ENCODE results near the gene REN. TPM values are rescaled to one million over a fixed set of nuclear protein-coding genes. Genes with fewer than 3 reads are reported as not detected.

The REN gene
- total and polyA plus RNA-seq, 2 of the 13 experiments (the other 11 are each of a cell fraction or from before 2014, with no cell fraction given), result not detected

DNA sequence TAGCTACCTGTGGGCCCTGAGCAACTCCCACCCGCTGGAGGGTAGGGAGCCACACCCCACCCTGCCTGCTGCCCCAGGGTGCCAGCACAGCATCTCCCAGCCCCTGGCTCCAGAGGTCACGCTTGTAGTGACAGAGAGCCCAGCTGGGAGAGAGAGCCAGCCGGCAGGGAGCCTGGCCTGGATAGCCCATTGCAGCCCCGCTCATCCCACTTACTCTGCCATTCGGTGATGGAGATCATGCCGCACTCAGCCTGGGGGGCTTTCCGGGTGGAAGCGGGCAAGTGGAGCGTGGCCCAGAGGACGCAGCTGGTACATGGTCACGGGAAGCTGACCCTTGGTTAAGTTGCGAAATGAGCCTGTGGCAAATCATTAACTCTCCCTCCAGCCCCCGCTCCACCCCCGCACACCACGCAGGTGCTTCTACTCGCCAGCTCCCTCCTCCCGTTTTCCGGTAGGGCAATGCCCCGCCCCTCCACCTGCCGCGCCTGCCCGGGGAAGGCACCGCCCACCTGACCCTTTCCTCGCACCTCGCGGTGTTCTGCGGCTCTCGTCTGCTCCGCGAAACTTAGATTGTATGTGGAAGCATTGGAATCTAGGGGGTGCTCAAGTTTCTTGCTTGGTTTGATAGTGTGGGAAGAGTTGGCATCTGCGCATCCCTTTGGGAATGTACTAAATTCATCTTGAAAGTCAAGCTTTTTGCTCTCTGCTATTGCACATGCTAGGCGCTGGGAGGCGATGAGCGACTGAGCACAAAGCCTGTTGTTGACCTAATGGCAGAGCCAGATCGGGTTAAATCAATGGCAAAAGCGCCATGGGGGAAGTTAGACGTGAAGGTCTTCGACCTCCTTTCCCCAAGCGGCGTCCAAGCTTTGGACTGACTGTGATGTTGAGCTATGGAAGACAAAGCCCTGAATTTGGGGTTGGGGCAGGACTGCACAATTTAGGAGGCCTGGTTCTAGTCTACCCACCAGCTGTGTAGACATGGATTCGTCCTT lies 47.8 kb upstream of the REN start, which contains the start of gene GOLT1A (continued):
- TF ChIP-seq, protein P1, sequence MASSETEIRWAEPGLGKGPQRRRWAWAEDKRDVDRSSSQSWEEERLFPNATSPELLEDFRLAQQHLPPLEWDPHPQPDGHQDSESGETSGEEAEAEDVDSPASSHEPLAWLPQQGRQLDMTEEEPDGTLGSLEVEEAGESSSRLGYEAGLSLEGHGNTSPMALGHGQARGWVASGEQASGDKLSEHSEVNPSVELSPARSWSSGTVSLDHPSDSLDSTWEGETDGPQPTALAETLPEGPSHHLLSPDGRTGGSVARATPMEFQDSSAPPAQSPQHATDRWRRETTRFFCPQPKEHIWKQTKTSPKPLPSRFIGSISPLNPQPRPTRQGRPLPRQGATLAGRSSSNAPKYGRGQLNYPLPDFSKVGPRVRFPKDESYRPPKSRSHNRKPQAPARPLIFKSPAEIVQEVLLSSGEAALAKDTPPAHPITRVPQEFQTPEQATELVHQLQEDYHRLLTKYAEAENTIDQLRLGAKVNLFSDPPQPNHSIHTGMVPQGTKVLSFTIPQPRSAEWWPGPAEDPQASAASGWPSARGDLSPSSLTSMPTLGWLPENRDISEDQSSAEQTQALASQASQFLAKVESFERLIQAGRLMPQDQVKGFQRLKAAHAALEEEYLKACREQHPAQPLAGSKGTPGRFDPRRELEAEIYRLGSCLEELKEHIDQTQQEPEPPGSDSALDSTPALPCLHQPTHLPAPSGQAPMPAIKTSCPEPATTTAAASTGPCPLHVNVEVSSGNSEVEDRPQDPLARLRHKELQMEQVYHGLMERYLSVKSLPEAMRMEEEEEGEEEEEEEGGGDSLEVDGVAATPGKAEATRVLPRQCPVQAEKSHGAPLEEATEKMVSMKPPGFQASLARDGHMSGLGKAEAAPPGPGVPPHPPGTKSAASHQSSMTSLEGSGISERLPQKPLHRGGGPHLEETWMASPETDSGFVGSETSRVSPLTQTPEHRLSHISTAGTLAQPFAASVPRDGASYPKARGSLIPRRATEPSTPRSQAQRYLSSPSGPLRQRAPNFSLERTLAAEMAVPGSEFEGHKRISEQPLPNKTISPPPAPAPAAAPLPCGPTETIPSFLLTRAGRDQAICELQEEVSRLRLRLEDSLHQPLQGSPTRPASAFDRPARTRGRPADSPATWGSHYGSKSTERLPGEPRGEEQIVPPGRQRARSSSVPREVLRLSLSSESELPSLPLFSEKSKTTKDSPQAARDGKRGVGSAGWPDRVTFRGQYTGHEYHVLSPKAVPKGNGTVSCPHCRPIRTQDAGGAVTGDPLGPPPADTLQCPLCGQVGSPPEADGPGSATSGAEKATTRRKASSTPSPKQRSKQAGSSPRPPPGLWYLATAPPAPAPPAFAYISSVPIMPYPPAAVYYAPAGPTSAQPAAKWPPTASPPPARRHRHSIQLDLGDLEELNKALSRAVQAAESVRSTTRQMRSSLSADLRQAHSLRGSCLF (CRISPR knock-in tag; IDR thresholded peaks at IDR 0.05; ENCODE audit: borderline replicate concordance), result no peak
- TF ChIP-seq TRIM24 (CRISPR knock-in tag; IDR thresholded peaks at IDR 0.05), result no peak
- TF ChIP-seq CEBPZ (IDR thresholded peaks at IDR 0.05; ENCODE audit: low read length), result no peak
- TF ChIP-seq EHMT2 (IDR thresholded peaks at IDR 0.05; ENCODE audit: borderline replicate concordance, low read depth, low read length), result peak; percentile 73; the same call in 1 of the 2 replicates
- peak; percentile 35 to 83; a peak in 3 of 4 replicates for TF ChIP-seq POLR2A (IDR thresholded peaks at IDR 0.05; ENCODE audit: insufficient read depth in 1 of 2, low read depth in 2 of 2, low read length in 2 of 2)
- no peak for TF ChIP-seq SRSF9 (IDR thresholded peaks at IDR 0.05; ENCODE audit: borderline replicate concordance, insufficient read depth, low read depth, low read length, poor library complexity, severe bottlenecking)
- TF ChIP-seq ZNF256 (CRISPR knock-in tag; conservative IDR thresholded peaks at IDR 0.05), result 0 out of 2 replicates have a peak, but pooled peaks have one; percentile 54
- no peak for TF ChIP-seq ZNF776 (CRISPR knock-in tag; IDR thresholded peaks at IDR 0.05)
- peak; percentile 75 for TF ChIP-seq KDM2A (CRISPR knock-in tag; IDR thresholded peaks at IDR 0.05; ENCODE audit: borderline replicate concordance, low read depth)
- TF ChIP-seq ZNF629 (CRISPR knock-in tag; conservative IDR thresholded peaks at IDR 0.05), result 0 out of 2 replicates have a peak, but pooled peaks have one; percentile 11
- no peak; the same call in 1 of the 2 replicates for TF ChIP-seq ZNF598 (CRISPR knock-in tag; IDR thresholded peaks at IDR 0.05; ENCODE audit: borderline replicate concordance)
- peak; percentile 52 for TF ChIP-seq TAF1 (CRISPR knock-in tag; IDR thresholded peaks at IDR 0.05)
- TF ChIP-seq KAT7 (CRISPR knock-in tag; IDR thresholded peaks at IDR 0.05; ENCODE audit: borderline replicate concordance), result peak; percentile 86
- TF ChIP-seq, protein P2, sequence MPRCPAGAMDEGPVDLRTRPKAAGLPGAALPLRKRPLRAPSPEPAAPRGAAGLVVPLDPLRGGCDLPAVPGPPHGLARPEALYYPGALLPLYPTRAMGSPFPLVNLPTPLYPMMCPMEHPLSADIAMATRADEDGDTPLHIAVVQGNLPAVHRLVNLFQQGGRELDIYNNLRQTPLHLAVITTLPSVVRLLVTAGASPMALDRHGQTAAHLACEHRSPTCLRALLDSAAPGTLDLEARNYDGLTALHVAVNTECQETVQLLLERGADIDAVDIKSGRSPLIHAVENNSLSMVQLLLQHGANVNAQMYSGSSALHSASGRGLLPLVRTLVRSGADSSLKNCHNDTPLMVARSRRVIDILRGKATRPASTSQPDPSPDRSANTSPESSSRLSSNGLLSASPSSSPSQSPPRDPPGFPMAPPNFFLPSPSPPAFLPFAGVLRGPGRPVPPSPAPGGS (CRISPR knock-in tag; IDR thresholded peaks at IDR 0.05), result peak; percentile 59
- TF ChIP-seq ZNF549 (CRISPR knock-in tag; IDR thresholded peaks at IDR 0.05), result no peak
- TF ChIP-seq PITX1 (CRISPR knock-in tag; IDR thresholded peaks at IDR 0.05), result no peak; the same call in 1 of the 2 replicates
- TF ChIP-seq RBM22 (optimal IDR thresholded peaks at IDR 0.05; ENCODE audit: low read length), result no peak
- TF ChIP-seq NR2F1 (CRISPR knock-in tag; IDR thresholded peaks at IDR 0.05), result peak; percentile 62 to 80
- peak; percentile 77; the same call in 1 of the 2 replicates for TF ChIP-seq SMAD3 (CRISPR knock-in tag; IDR thresholded peaks at IDR 0.05)

Measured in HepG2 (cell line).